IMR-90 (cell line): ENCODE measurements around the gene LTBP2. TPM values are rescaled to one million over a fixed set of nuclear protein-coding genes. Genes with fewer than 3 reads are reported as not detected.

ENCODE experiments used
- ATAC-seq: fragments of 200-7000 bp; cut with Tn5 transposase; 2 replicates; pipeline ENCODE4 v1.9.1; 2020; ENCODE audit warnings: low read depth, mild to moderate bottlenecking, moderate library complexity
- BruUV-seq: library from RNA; stranded (reverse); fragments of 400-500 nt; replicated peaks from 2 replicates; lab custom pipeline; 2021; lab: Mats Ljungman, UMichigan
- CTCF ChIA-PET: fragments of 300-600 bp; formaldehyde crosslinking; extraction: SDS; loops from one replicate; lab custom pipeline; 2021; ENCODE audit warnings: antibody characterized with exemption; lab: Yijun Ruan, JAX
- POLR2A ChIA-PET: fragments of 300-600 bp; sonication (Branson Sonifier 250); formaldehyde crosslinking; loops from one replicate; lab custom pipeline; 2022; ENCODE audit warnings: antibody characterized with exemption; ENCODE audit not compliant: unreplicated experiment; lab: Charles Lee
- DNase-seq: peaks from one replicate; pipeline ENCODE4 v3.0.0; 2013
- H2AFZ ChIP-seq: replicated peaks from 2 replicates; pipeline ENCODE3; 2013; ENCODE audit warnings: low read length, mild to moderate bottlenecking; ENCODE audit not compliant: poor library complexity
- H2AK5ac ChIP-seq: 2 replicates; pipeline ENCODE4 v1.6.1; 2013; ENCODE audit warnings: low read depth, low read length, inconsistent platforms
- H2AK9ac ChIP-seq: replicated peaks from 2 replicates; pipeline ENCODE3; 2013; ENCODE audit warnings: mild to moderate bottlenecking, low read depth, low read length, moderate library complexity; ENCODE audit not compliant: poor library complexity
- H2BK120ac ChIP-seq: 2 replicates; pipeline ENCODE4 v1.6.1; 2013; ENCODE audit warnings: low read depth, low read length, inconsistent platforms
- H2BK15ac ChIP-seq: 3 replicates; pipeline ENCODE4 v1.6.1; 2013; ENCODE audit warnings: low read depth, low read length, inconsistent platforms
- H2BK20ac ChIP-seq: 2 replicates; pipeline ENCODE4 v1.6.1; 2013; ENCODE audit warnings: low read depth, mild to moderate bottlenecking, inconsistent platforms, low read length, moderate library complexity
- H2BK5ac ChIP-seq: 2 replicates; pipeline ENCODE4 v1.6.1; 2013; ENCODE audit warnings: mild to moderate bottlenecking, low read depth, low read length, inconsistent platforms; ENCODE audit not compliant: poor library complexity, severe bottlenecking
- H3K14ac ChIP-seq: replicated peaks from 2 replicates; pipeline ENCODE4 v1.6.1; 2013; ENCODE audit warnings: low read depth, low read length, inconsistent platforms
- H3K18ac ChIP-seq: 2 replicates; pipeline ENCODE4 v1.6.1; 2013; ENCODE audit warnings: low read depth, low read length, control low read depth
- H3K23ac ChIP-seq: 2 replicates; pipeline ENCODE4 v1.6.1; 2013; ENCODE audit warnings: low read depth, low read length, inconsistent platforms
- H3K27ac ChIP-seq: 2 replicates; pipeline ENCODE4 v1.5.1; 2013; ENCODE audit warnings: mild to moderate bottlenecking, control low read depth, low read length; ENCODE audit not compliant: insufficient read depth
- H3K27me3 ChIP-seq: 2 replicates; pipeline ENCODE4 v1.6.1; 2013; ENCODE audit warnings: low read length; ENCODE audit not compliant: control insufficient read depth, insufficient read depth
- H3K36me3 ChIP-seq: 2 replicates; pipeline ENCODE4 v1.6.1; 2013; ENCODE audit warnings: low read length, mixed read lengths; ENCODE audit not compliant: control insufficient read depth, insufficient read depth
- H3K4ac ChIP-seq: 2 replicates; pipeline ENCODE4 v1.6.1; 2013; ENCODE audit warnings: low read depth, low read length, inconsistent platforms
- H3K4me1 ChIP-seq: 2 replicates; pipeline ENCODE4 v1.6.1; 2013; ENCODE audit warnings: low read length, mixed read lengths; ENCODE audit not compliant: control insufficient read depth, insufficient read depth
- H3K4me2 ChIP-seq: 2 replicates; pipeline ENCODE4 v1.6.1; 2013; ENCODE audit warnings: low read depth, mild to moderate bottlenecking, control low read depth, low read length, moderate library complexity
- H3K4me3 ChIP-seq: 2 replicates; pipeline ENCODE4 v1.5.1; 2013; ENCODE audit warnings: low read depth, mild to moderate bottlenecking, control low read depth, low read length, moderate library complexity; ENCODE audit not compliant: insufficient read depth
- H3K56ac ChIP-seq: 2 replicates; pipeline ENCODE4 v1.6.1; 2013; ENCODE audit warnings: low read length, inconsistent platforms; ENCODE audit not compliant: insufficient read depth; ENCODE audit errors: extremely low read depth
- H3K79me1 ChIP-seq, 2 experiments: 2 replicates each; pipeline ENCODE4 v1.6.1; 2013; ENCODE audit warnings: low read length in 2 of 2, inconsistent platforms in 1 of 2, low read depth in 1 of 2
- H3K9ac ChIP-seq: 2 replicates; pipeline ENCODE4 v1.6.1; 2013; ENCODE audit warnings: low read depth, low read length, control low read depth
- H3K9me1 ChIP-seq: 2 replicates; pipeline ENCODE4 v1.6.1; 2013; ENCODE audit warnings: low read length, inconsistent platforms; ENCODE audit not compliant: insufficient read depth
- H3K9me3 ChIP-seq: 2 replicates; pipeline ENCODE4 v1.6.1; 2013; ENCODE audit warnings: low read length; ENCODE audit not compliant: control insufficient read depth, insufficient read depth
- H4K20me1 ChIP-seq: 2 replicates; pipeline ENCODE4 v1.6.1; 2013; ENCODE audit warnings: low read length, inconsistent platforms; ENCODE audit not compliant: insufficient read depth
- H4K5ac ChIP-seq: 2 replicates; pipeline ENCODE4 v1.6.1; 2013; ENCODE audit warnings: mild to moderate bottlenecking, low read depth, low read length, control low read depth
- H4K8ac ChIP-seq, 2 experiments: 2 replicates each; pipeline ENCODE4 v1.6.1; 2013; ENCODE audit warnings: low read depth in 2 of 2, low read length in 2 of 2, control low read depth in 1 of 2, inconsistent platforms in 1 of 2
- H4K91ac ChIP-seq: 2 replicates; pipeline ENCODE4 v1.6.1; 2013; ENCODE audit warnings: low read depth, low read length, inconsistent platforms; ENCODE audit not compliant: insufficient read depth
- BHLHE40 ChIP-seq: fragments of 150-350 bp; IDR thresholded peaks from 2 replicates; pipeline ENCODE4 v1.6.1; 2016; ENCODE audit warnings: mild to moderate bottlenecking, low read depth, low read length
- CEBPB ChIP-seq: IDR thresholded peaks from 2 replicates; pipeline ENCODE4 v1.6.1; 2012; ENCODE audit warnings: low read depth, low read length, improper control_type of control experiment
- CHD1 ChIP-seq: IDR thresholded peaks from 2 replicates; pipeline ENCODE4 v1.6.1; 2012; ENCODE audit warnings: low read depth, low read length, improper control_type of control experiment
- CTCF ChIP-seq: conservative IDR thresholded peaks from 2 replicates; pipeline ENCODE4 v1.5.1; 2012; ENCODE audit warnings: mild to moderate bottlenecking, low read depth, low read length, improper control_type of control experiment
- ELK1 ChIP-seq: fragments of 150-350 bp; IDR thresholded peaks from 2 replicates; pipeline ENCODE4 v1.6.1; 2016; ENCODE audit warnings: low read depth, mild to moderate bottlenecking, low read length, moderate library complexity, borderline replicate concordance
- FOS ChIP-seq: fragments of 150-350 bp; IDR thresholded peaks from 2 replicates; pipeline ENCODE4 v1.6.1; 2016; ENCODE audit warnings: low read depth, low read length
- MAFK ChIP-seq: IDR thresholded peaks from 2 replicates; pipeline ENCODE4 v1.6.1; 2012; ENCODE audit warnings: low read depth, low read length, improper control_type of control experiment
- MAZ ChIP-seq: IDR thresholded peaks from 2 replicates; pipeline ENCODE4 v1.6.1; 2012; ENCODE audit warnings: low read depth, mild to moderate bottlenecking, low read length, improper control_type of control experiment, moderate library complexity, borderline replicate concordance
- MXI1 ChIP-seq: IDR thresholded peaks from 2 replicates; pipeline ENCODE4 v1.6.1; 2012; ENCODE audit warnings: low read depth, mild to moderate bottlenecking, low read length, moderate library complexity, borderline replicate concordance
- NFE2L2 ChIP-seq: fragments of 150-350 bp; IDR thresholded peaks from 2 replicates; pipeline ENCODE4 v1.6.1; 2016; ENCODE audit warnings: low read depth, mild to moderate bottlenecking, low read length
- POLR2A ChIP-seq: IDR thresholded peaks from 2 replicates; pipeline ENCODE4 v1.6.1; 2012; ENCODE audit warnings: mild to moderate bottlenecking, low read depth, low read length
- RAD21 ChIP-seq: IDR thresholded peaks from 2 replicates; pipeline ENCODE4 v1.6.1; 2012; ENCODE audit warnings: low read length, improper control_type of control experiment
- RCOR1 ChIP-seq: IDR thresholded peaks from 2 replicates; pipeline ENCODE4 v1.6.1; 2012; ENCODE audit warnings: mild to moderate bottlenecking, low read length, improper control_type of control experiment; ENCODE audit not compliant: insufficient replicate concordance
- RFX5 ChIP-seq: IDR thresholded peaks from 2 replicates; pipeline ENCODE4 v1.8.0; 2012; ENCODE audit warnings: low read depth, mild to moderate bottlenecking, low read length, moderate library complexity
- SMC3 ChIP-seq: fragments of 150-350 bp; IDR thresholded peaks from 2 replicates; pipeline ENCODE4 v1.6.1; 2016; ENCODE audit warnings: low read depth, mild to moderate bottlenecking, antibody characterized with exemption, low read length, moderate library complexity
- USF2 ChIP-seq: fragments of 150-350 bp; IDR thresholded peaks from 2 replicates; pipeline ENCODE4 v1.6.1; 2017; ENCODE audit warnings: mild to moderate bottlenecking, antibody characterized with exemption, low read length, low read depth
- WGBS, 2 experiments: methylation state at CpG; one replicate each; pipeline versions ENCODE4 v1.1.5 to v1.1.7; 2013; ENCODE audit warnings: missing lambda C conversion rate in 2 of 2; ENCODE audit not compliant: insufficient read length in 1 of 2; ENCODE audit errors: extremely low coverage in 2 of 2; 5-methylcytosine and 5-hydroxymethylcytosine counted together
- dilution Hi-C: fragments of 300-500 bp; cut with HindIII; formaldehyde crosslinking; loops from one replicate; pipeline ENCODE4 v1.14.3; 2018; ENCODE audit warnings: low sequenced_read_pairs; ENCODE audit not compliant: unreplicated experiment
- in situ Hi-C: fragments of 300-500 bp; cut with MboI; formaldehyde crosslinking; loops from 3 replicates; pipeline ENCODE4 v1.14.3; 2019; ENCODE audit warnings: low sequenced_read_pairs, inconsistent platforms, mixed read lengths
- intact Hi-C: fragments of 100-400 bp; cut with micrococcal nuclease; formaldehyde crosslinking; loops from 2 replicates; pipeline ENCODE4 v1.10.0; 2022
- polyA plus RNA-seq, 3 experiments: library from polyadenylated mRNA; depleted of rRNA; stranded (reverse); fragments of >200 nt; gene quantifications; 2 replicates each; pipeline ENCODE4 v1.2.3, GENCODE V29; 2012; ENCODE audit warnings: low replicate concordance in 1 of 3
- total RNA-seq: library from RNA; depleted of rRNA; stranded (reverse); fragments of >200 nt; gene quantifications from 2 replicates; pipeline ENCODE4 v1.2.3, GENCODE V29; 2012

Gene LTBP2
- total and polyA plus RNA-seq, 2 of the 4 experiments (the other 2 are of a cell fraction): 23.8 to 79.3 TPM

- peaks cover 20% of the 10 kb centered on the region; the same call in 1 of the 2 replicates for H3K9me1 ChIP-seq
- POLR2A ChIA-PET: no interaction called here
- no peak overlapping the region for H2BK120ac ChIP-seq
These were observed 103.1 kb downstream of the LTBP2 start for GRCh38 chr14:74508844-74509428.

More at GRCh38 chr14:74508844-74509428, 103.1 kb downstream of the LTBP2 start:
- H3K9me3 ChIP-seq: no peaks in the 10 kb centered on the region
- H3K9ac ChIP-seq: no peak overlapping the region
- DNase-seq: no peak
- in situ Hi-C loops (loop anchor here (10.0 kb wide), 1 partner anchor 286 kb away; no protein-coding TSS in a partner anchor), intact Hi-C loops (no loop called here), dilution Hi-C loops (no loop called here)
- H3K4me1 ChIP-seq: peaks cover 11% of the 10 kb centered on the region
- no peak overlapping the region for H3K4me2 ChIP-seq
- H2AK9ac ChIP-seq: no peak overlapping the region
- TF ChIP-seq FOS (no peak), MAZ (no peak), CHD1 (no peak), ELK1 (no peak), MXI1 (no peak), POLR2A (no peak), RFX5 (no peak), SMC3 (no peak), RAD21 (no peak), RCOR1 (no peak), CEBPB (no peak), USF2 (no peak), CTCF (no peak), MAFK (no peak), NFE2L2 (no peak), BHLHE40 (no peak)
- no peak overlapping the region for H3K23ac ChIP-seq
- no peak overlapping the region for H3K14ac ChIP-seq
- no peak overlapping the region for H3K4ac ChIP-seq
- H4K91ac ChIP-seq: no peak overlapping the region
- CTCF ChIA-PET: no interaction called here
- no peak overlapping the region for H3K27ac ChIP-seq
- H2AK5ac ChIP-seq: no peak overlapping the region
- no peak overlapping the region for H2BK15ac ChIP-seq
- no peak overlapping the region for H4K8ac ChIP-seq
- no peak overlapping the region for H2BK20ac ChIP-seq
- H3K4me3 ChIP-seq: no peak overlapping the region
- ATAC-seq: no peak
- no peak overlapping the region for H3K18ac ChIP-seq
- H3K36me3 ChIP-seq: peaks cover 17% of the 10 kb centered on the region
- H4K20me1 ChIP-seq: no peaks in the 10 kb centered on the region
- no peak overlapping the region for H2AFZ ChIP-seq
- no peak overlapping the region for H2BK5ac ChIP-seq
- H4K5ac ChIP-seq: no peak overlapping the region
- WGBS, 2 experiments: 69% methylated on average over 6 of the region's 13 CpGs; no CpG with 5 or more reads in 1 of the 2 experiments
- BruUV-seq: TSS peak; percentile 47
- peaks cover 0 to 4% of the 10 kb centered on the region in 2 experiments; a peak in 1 of 4 replicates for H3K79me1 ChIP-seq
- no peaks in the 10 kb centered on the region for H3K27me3 ChIP-seq
- no peak overlapping the region for H3K56ac ChIP-seq
